Fibroblast of the aortic adventitia (primary cell): ENCODE measurements around the gene NKD1. TPM values are rescaled to one million over a fixed set of nuclear protein-coding genes. Genes with fewer than 3 reads are reported as not detected.

Source experiments
- DNase-seq: peaks from one replicate; pipeline ENCODE4 v3.0.0-alpha.2; 2010; ENCODE audit warnings: low read depth
- H3K4me3 ChIP-seq: 2 replicates; pipeline ENCODE4 v1.5.1; 2011; ENCODE audit warnings: low read depth, mild to moderate bottlenecking, control low read depth, low read length, moderate library complexity
- total RNA-seq: library from RNA; depleted of rRNA; stranded (reverse); fragments of >200 nt; gene quantifications from 2 replicates; pipeline ENCODE4 v1.2.3, GENCODE V29; 2012; ENCODE audit warnings: low replicate concordance
- TF ChIP-seq, protein P1 (sequence below): IDR thresholded peaks from 2 replicates; pipeline ENCODE4 v1.5.1; 2011; ENCODE audit warnings: mild to moderate bottlenecking, low read length, control low read depth, inconsistent platforms; ENCODE audit not compliant: insufficient read depth

Gene NKD1
- total RNA-seq, 1 donor: 0.09 TPM

DNA sequence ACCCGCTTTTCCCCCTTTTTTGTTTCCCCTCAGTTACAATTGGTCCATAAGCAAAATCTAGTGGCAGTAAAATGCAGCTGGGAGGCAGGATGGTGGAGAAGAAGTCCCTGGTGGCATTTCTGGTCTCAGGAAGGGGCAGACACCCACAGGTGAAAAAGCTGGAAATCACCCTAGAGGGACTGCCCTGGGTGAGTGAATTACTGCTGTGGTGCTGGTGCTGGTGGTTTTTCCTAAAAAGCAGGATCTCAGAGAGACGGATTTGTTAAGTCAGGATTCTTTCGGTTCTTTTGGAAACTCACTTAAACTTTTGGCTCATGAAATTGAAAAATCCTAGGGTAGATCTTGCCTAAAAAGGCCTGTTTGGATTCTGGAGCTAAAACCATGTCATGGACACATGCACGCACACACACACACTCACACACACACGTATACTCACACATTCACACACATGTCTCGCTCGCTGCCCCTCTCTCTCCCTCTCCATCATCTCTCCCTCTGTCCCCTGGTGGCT lies 65.8 kb downstream of the NKD1 start:
- peak; percentile 26 for DNase-seq
- TF ChIP-seq, protein P1, sequence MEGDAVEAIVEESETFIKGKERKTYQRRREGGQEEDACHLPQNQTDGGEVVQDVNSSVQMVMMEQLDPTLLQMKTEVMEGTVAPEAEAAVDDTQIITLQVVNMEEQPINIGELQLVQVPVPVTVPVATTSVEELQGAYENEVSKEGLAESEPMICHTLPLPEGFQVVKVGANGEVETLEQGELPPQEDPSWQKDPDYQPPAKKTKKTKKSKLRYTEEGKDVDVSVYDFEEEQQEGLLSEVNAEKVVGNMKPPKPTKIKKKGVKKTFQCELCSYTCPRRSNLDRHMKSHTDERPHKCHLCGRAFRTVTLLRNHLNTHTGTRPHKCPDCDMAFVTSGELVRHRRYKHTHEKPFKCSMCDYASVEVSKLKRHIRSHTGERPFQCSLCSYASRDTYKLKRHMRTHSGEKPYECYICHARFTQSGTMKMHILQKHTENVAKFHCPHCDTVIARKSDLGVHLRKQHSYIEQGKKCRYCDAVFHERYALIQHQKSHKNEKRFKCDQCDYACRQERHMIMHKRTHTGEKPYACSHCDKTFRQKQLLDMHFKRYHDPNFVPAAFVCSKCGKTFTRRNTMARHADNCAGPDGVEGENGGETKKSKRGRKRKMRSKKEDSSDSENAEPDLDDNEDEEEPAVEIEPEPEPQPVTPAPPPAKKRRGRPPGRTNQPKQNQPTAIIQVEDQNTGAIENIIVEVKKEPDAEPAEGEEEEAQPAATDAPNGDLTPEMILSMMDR: no peak

DNA sequence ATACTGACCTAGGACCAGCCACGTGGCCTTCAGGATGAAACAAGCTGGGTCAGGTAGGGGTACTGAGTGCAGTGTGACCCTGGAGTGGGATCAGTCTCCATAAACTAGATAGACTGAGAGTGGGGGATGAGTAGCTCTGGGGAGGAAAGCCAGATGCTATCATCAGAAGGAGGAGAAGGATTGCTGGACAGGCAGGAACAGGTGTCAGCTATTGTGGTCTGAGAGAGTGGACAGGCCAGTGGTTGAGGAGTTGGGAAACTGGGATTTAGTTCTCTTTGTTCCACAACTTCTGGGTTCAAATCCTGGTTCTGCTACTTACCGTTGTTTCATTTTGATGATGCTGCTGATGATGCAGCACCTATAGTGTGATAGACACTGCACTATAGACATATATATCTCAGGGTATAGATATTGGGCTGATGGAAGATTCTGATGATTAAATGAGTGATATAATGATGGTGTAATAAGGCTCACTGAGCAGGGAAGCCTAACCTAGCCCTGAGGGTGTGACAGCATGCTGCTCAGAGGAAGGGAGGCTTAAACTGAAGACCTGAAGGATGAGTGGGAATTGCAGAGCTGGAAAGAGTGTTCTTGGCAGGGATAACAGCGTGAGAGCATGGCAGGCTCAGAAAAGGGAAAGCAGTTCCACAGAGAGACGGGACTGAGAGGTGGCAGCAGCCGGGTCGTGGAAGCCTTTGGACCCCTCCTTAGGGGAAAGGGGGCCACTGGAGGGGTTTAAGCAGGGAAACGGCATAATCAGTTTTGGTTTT lies 66.9 kb downstream of the NKD1 start:
- no peak for DNase-seq
- TF ChIP-seq, protein P1: no peak
- no peak overlapping the region for H3K4me3 ChIP-seq

More for the DNA sequence above, 65.8 kb downstream of the NKD1 start:
- no peak overlapping the region for H3K4me3 ChIP-seq

DNA sequence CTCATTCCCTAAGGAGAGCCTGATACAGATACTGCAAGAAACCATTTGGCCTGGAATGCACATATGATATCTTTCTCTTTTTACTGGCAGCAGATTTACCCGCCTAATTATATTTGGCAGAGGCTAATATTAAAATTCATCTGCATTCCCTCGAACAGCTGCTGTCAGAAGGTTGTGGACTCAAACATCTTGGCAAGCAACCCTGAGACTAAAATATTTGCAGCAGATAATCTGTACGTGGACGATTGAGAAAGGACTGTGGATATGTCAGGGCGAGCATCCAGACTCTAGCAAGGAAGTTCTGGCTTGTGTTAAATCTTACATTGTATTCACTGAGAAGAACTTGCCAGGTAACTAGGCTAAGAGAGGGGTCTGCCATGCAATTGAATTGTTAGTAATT lies 67.7 kb downstream of the NKD1 start:
- peak; percentile 94 for DNase-seq
- H3K4me3 ChIP-seq: no peak overlapping the region
- TF ChIP-seq, protein P1: no peak

DNA sequence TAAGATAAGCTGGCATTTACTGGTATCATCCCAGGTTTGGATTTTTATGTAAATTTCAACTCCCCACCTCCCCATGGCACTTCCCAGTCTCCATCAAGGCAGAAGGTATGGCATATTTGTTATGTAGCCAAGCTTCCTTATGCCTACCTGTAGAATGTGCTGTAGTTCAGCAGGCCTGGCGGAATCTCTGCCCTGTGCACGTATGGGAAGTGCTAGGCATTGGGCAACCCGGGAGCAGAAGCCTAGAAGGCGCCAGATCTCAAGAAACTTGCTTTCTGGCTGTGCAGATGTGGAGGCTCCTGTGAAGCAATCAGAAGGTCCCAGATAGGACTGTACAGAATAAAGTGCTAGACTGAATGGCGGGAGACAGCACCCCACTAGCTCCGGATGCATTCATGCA lies 68.2 kb downstream of the NKD1 start:
- H3K4me3 ChIP-seq: no peak overlapping the region
- TF ChIP-seq, protein P1: no peak
- DNase-seq: peak; percentile 63

DNA sequence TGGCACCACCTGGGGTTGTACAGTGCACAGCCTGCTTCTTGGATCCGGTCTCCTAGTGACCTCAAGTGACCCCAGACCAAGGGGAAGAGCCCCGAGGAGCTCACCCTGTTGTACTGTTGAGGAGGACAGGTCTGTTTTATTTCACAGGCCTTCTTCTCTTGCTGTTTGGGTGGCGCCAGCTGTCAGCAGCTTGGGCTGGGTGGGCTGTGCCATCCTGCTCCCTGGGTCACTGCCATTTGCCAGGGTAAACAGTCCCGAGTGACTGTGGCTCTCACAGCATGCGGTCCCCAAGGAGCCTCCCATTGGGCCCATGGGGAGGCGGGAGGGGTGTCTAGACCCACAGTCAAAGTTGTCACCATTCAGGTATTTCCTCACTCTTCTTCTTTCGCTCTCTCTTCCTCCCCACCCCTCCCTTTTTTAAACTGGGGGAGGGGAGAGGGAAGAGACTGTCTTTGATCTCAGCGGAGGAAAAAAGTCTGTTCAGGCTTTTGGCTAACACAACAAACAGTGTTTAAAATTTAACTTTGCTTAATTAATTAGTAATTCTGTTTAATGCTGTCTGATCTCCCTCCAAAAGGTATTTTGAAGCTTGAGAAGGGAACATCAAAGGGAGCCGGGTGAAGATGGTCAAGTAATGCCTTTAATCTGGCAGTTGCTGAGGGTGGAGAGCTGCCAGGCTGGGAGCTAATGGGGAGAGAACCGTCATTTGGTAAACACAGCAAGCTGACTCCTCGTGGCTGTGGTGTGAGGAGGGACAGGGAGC lies 68.9 kb downstream of the NKD1 start:
- TF ChIP-seq, protein P1: no peak
- no peak for DNase-seq
- no peak overlapping the region for H3K4me3 ChIP-seq

DNA sequence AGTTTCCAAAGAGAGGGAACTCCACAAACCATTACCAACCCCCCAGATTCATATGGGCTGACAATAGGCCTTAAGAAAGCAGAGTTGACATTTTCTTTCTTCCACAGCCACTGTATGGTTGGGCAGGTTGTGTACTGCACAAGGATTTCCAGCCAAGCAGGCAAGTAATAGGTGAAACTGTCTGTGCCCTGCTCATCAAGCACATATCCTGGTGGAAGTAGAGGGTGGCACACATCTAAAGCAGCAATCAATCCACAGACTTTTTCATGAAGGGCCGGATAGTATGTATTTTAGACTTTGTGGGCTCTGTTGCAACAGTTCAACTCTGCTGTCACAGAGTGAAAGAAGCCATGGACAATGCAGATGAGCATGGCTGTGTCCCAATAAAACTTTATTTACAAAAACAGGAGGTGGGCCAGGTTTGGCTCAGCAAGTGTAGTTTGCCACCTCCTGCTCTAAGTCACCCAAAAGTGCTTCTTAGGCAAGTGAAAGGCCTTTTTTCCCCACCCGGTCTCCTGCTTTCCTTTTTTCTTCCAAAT lies 69.5 kb downstream of the NKD1 start:
- TF ChIP-seq, protein P1: no peak
- DNase-seq: no peak

More for the DNA sequence above, 69.5 kb downstream of the NKD1 start:
- H3K4me3 ChIP-seq: no peak overlapping the region
